ENCODE measurements around the gene MACO1. TPM values are rescaled to one million over a fixed set of nuclear protein-coding genes. Genes with fewer than 3 reads are reported as not detected.
"Not testable (repeated sequence)": the region's sequence is repeated elsewhere in the genome, so short reads cannot be mapped to it uniquely, and the experiment has no call there.

The MACO1 gene
- total and polyA plus RNA-seq, 9 of the 15 experiments (the other 6 are each of a cell fraction or from before 2014, with no cell fraction given): 4.6 to 28.4 (median 21.7) TPM

- H3K27ac ChIP-seq (ENCODE audit: extremely low read depth, low read depth, low read length); H3K4me3 ChIP-seq; H4K20me1 ChIP-seq (replicated peaks; ENCODE audit: control insufficient read depth, insufficient read depth, low read length); H3K79me2 ChIP-seq (ENCODE audit: control insufficient read depth, insufficient read depth, low read length); H3K9ac ChIP-seq (ENCODE audit: insufficient read depth in 1 of 2, low read depth in 2 of 2, low read length in 2 of 2); FAIRE-seq; POLR2A ChIA-PET; H3K9me3 ChIP-seq (replicated peaks; ENCODE audit: control insufficient read depth, insufficient read depth, low read depth, low read length); H3K4me2 ChIP-seq (ENCODE audit: insufficient read depth, low read length); H3K27me3 ChIP-seq (ENCODE audit: control insufficient read depth in 2 of 2, insufficient read depth in 2 of 2, low read length in 2 of 2); H3K36me3 ChIP-seq (ENCODE audit: control insufficient read depth, insufficient read depth, low read length); CTCF ChIA-PET (ENCODE audit: low intra/inter-chr PET ratio); H3K9me1 ChIP-seq (ENCODE audit: control insufficient read depth, insufficient read depth, low read length); H3K4me1 ChIP-seq (replicated peaks in 1 of 2; ENCODE audit: control insufficient read depth in 2 of 2, insufficient read depth in 2 of 2, low read length in 2 of 2); DNase-seq (ENCODE audit: extremely low read depth in 1 of 4, low spot score in 3 of 4); H2AFZ ChIP-seq (ENCODE audit: low read depth, low read length); BruUV-seq (replicated peaks): not testable (repeated sequence)
- in situ Hi-C loops (cut with MboI): loop anchor here (10.0 kb wide), 1 partner anchor 409 kb away; the partner anchor contains the start of gene MTFR1L
- intact Hi-C loops (cut with micrococcal nuclease): loop anchor here (5.0 kb wide), 1 partner anchor 119 kb away; no protein-coding TSS in a partner anchor
- WGBS (ENCODE audit: insufficient coverage, low coverage, missing lambda C conversion rate): 71% methylated on average over 4 of the region's 12 CpGs
- peak; percentile 54; the same call in 2 of the 3 replicates for ATAC-seq
Measured at GRCh38 chr1:25405731-25406305, 24.9 kb upstream of the MACO1 start.

GRCh38 chr1:25409641-25410427, 20.9 kb upstream of the MACO1 start:
- H3K36me3 ChIP-seq (ENCODE audit: control insufficient read depth, insufficient read depth, low read length); H3K27me3 ChIP-seq (ENCODE audit: control insufficient read depth in 2 of 2, insufficient read depth in 2 of 2, low read length in 2 of 2); H3K27ac ChIP-seq (ENCODE audit: extremely low read depth, low read depth, low read length); ATAC-seq; H2AFZ ChIP-seq (ENCODE audit: low read depth, low read length); POLR2A ChIA-PET; BruUV-seq (replicated peaks); H3K79me2 ChIP-seq (ENCODE audit: control insufficient read depth, insufficient read depth, low read length); H3K4me2 ChIP-seq (ENCODE audit: insufficient read depth, low read length); FAIRE-seq; H3K9me3 ChIP-seq (replicated peaks; ENCODE audit: control insufficient read depth, insufficient read depth, low read depth, low read length); H3K9ac ChIP-seq (ENCODE audit: insufficient read depth in 1 of 2, low read depth in 2 of 2, low read length in 2 of 2); H3K4me3 ChIP-seq; H4K20me1 ChIP-seq (replicated peaks; ENCODE audit: control insufficient read depth, insufficient read depth, low read length); H3K9me1 ChIP-seq (ENCODE audit: control insufficient read depth, insufficient read depth, low read length); TF ChIP-seq FOXM1 (CRISPR knock-in tag; IDR thresholded peaks at IDR 0.05; ENCODE audit: low read depth): not testable (repeated sequence)
- H3K4me1 ChIP-seq (replicated peaks in 1 of 2; ENCODE audit: control insufficient read depth in 2 of 2, insufficient read depth in 2 of 2, low read length in 2 of 2): peaks cover 14 to 20% of the 10 kb centered on the region in 2 experiments; a peak in 4 of 5 replicates
- CTCF ChIA-PET (ENCODE audit: low intra/inter-chr PET ratio): interaction anchor here (0.7 kb wide), 1 partner anchor 9 kb away, joined by 3 read pairs; no protein-coding TSS in a partner anchor
- 46% methylated on average over 8 of the region's 10 CpGs for WGBS (ENCODE audit: insufficient coverage, low coverage, missing lambda C conversion rate)
- intact Hi-C loops (cut with micrococcal nuclease) (loop anchor here (5.0 kb wide), 1 partner anchor 123 kb away; no protein-coding TSS in a partner anchor), in situ Hi-C loops (cut with MboI) (loop anchor here (10.0 kb wide), 1 partner anchor 405 kb away; the partner anchor contains the start of gene MTFR1L)
- DNase-seq (ENCODE audit: extremely low read depth in 1 of 4, low spot score in 3 of 4): peak in 2 of 4 experiments; percentile 32 to 62
- TF ChIP-seq SOX6 (IDR thresholded peaks at IDR 0.05) (peak; percentile 65; the same call in 1 of the 2 replicates), MTA1 (IDR thresholded peaks at IDR 0.05; ENCODE audit: borderline replicate concordance) (peak; percentile 62; the same call in 1 of the 2 replicates), ATF7 (IDR thresholded peaks at IDR 0.05) (0 out of 2 replicates have a peak, but pooled peaks have one; percentile 27), NFIC (IDR thresholded peaks at IDR 0.05) (peak; percentile 98), HES1 (IDR thresholded peaks at IDR 0.05; ENCODE audit: low read depth) (0 out of 2 replicates have a peak, but pooled peaks have one; percentile 54), TAL1 (IDR thresholded peaks at IDR 0.05) (peak; percentile 86), BCOR (IDR thresholded peaks at IDR 0.05) (peak; percentile 42; the same call in 1 of the 2 replicates), KLF16 (IDR thresholded peaks at IDR 0.05) (peak; percentile 47; the same call in 1 of the 2 replicates), ADNP (tag; IDR thresholded peaks at IDR 0.05) (peak; percentile 86), CBFA2T2 (conservative IDR thresholded peaks at IDR 0.05) (peak; percentile 82), NCOR1 (IDR thresholded peaks at IDR 0.05) (peak; percentile 69), TCF3 (CRISPR knock-in tag; IDR thresholded peaks at IDR 0.05) (peak; percentile 62), KDM1A (IDR thresholded peaks at IDR 0.05) (peak; percentile 51 to 55), FOXM1 (IDR thresholded peaks at IDR 0.05; ENCODE audit: low read depth) (peak; percentile 68; the same call in 1 of the 2 replicates), MTA2 (IDR thresholded peaks at IDR 0.05; ENCODE audit: low read depth) (peak; percentile 68), SMARCE1 (IDR thresholded peaks at IDR 0.05) (peak; percentile 85; the same call in 1 of the 2 replicates)

All from K562 (cell line).